Body of pancreas (tissue), 4 donors: ENCODE data around the gene MAP3K5.

ENCODE experiments used
- CTCF ChIP-seq, 7 experiments: fragments of 450-650 bp in 4 of 7; fragments of 200-600 bp in 3 of 7; sonication (generic) in 3 of 7; IDR thresholded peaks; one replicate each; pipeline ENCODE4 v1.5.1; 2016 to 2019; ENCODE audit warnings: antibody characterized with exemption in 7 of 7
- POLR2A ChIP-seq, 3 donors: fragments of 450-650 bp; IDR thresholded peaks; one replicate each; pipeline ENCODE4 v1.6.1; 2016; ENCODE audit warnings: antibody characterized with exemption in 3 of 3, mild to moderate bottlenecking in 2 of 3

DNA sequence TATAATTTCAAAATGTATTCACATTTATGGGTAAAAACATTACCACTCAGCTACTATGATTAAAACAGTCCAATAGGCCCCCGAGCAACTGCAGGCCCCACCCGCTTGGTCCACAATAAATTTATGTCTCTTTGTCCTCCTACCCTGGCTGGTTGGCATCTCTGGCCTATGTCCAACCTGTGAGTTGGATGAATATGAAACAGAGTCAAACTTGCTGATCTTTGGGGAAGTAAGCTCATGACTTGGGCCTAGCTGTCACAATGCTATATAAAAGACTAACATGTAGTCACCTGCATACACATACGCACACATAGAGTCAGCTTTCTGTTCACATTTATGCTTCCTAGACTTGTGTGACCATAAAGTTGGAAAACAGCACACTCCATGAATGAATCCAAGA, 262.6 kb downstream of the MAP3K5 start:
- no peak for TF ChIP-seq POLR2A (IDR thresholded peaks at IDR 0.05)
- TF ChIP-seq CTCF (IDR thresholded peaks at IDR 0.05) = no peak
